ENCODE results near the gene OAS2.

- TF ChIP-seq POLR2AphosphoS5 (IDR thresholded peaks at IDR 0.05; ENCODE audit: borderline replicate concordance, low read depth, low read length) (no peak), EZH2 (IDR thresholded peaks at IDR 0.05) (no peak)
Observed at GRCh38 chr12:112978163-112979040, at the start of gene OAS2.

All from SK-N-MC (cell line).